IMR-90 (cell line): ENCODE data around the gene NT5DC1. TPM values are rescaled to one million over a fixed set of nuclear protein-coding genes. Genes with fewer than 3 reads are reported as not detected.

Source experiments
- ATAC-seq: fragments of 200-7000 bp; cut with Tn5 transposase; 2 replicates; pipeline ENCODE4 v1.9.1; 2020; ENCODE audit warnings: low read depth, mild to moderate bottlenecking, moderate library complexity
- BruUV-seq: library from RNA; stranded (reverse); fragments of 400-500 nt; replicated peaks from 2 replicates; lab custom pipeline; 2021; lab: Mats Ljungman, UMichigan
- CTCF ChIA-PET: fragments of 300-600 bp; formaldehyde crosslinking; extraction: SDS; loops from one replicate; lab custom pipeline; 2021; ENCODE audit warnings: antibody characterized with exemption; lab: Yijun Ruan, JAX
- POLR2A ChIA-PET: fragments of 300-600 bp; sonication (Branson Sonifier 250); formaldehyde crosslinking; loops from one replicate; lab custom pipeline; 2022; ENCODE audit warnings: antibody characterized with exemption; ENCODE audit not compliant: unreplicated experiment; lab: Charles Lee
- DNase-seq: peaks from one replicate; pipeline ENCODE4 v3.0.0; 2013
- H2AFZ ChIP-seq: replicated peaks from 2 replicates; pipeline ENCODE3; 2013; ENCODE audit warnings: low read length, mild to moderate bottlenecking; ENCODE audit not compliant: poor library complexity
- H2AK5ac ChIP-seq: 2 replicates; pipeline ENCODE4 v1.6.1; 2013; ENCODE audit warnings: low read depth, low read length, inconsistent platforms
- H2AK9ac ChIP-seq: replicated peaks from 2 replicates; pipeline ENCODE3; 2013; ENCODE audit warnings: mild to moderate bottlenecking, low read depth, low read length, moderate library complexity; ENCODE audit not compliant: poor library complexity
- H2BK120ac ChIP-seq: 2 replicates; pipeline ENCODE4 v1.6.1; 2013; ENCODE audit warnings: low read depth, low read length, inconsistent platforms
- H2BK15ac ChIP-seq: 3 replicates; pipeline ENCODE4 v1.6.1; 2013; ENCODE audit warnings: low read depth, low read length, inconsistent platforms
- H2BK20ac ChIP-seq: 2 replicates; pipeline ENCODE4 v1.6.1; 2013; ENCODE audit warnings: low read depth, mild to moderate bottlenecking, inconsistent platforms, low read length, moderate library complexity
- H2BK5ac ChIP-seq: 2 replicates; pipeline ENCODE4 v1.6.1; 2013; ENCODE audit warnings: mild to moderate bottlenecking, low read depth, low read length, inconsistent platforms; ENCODE audit not compliant: poor library complexity, severe bottlenecking
- H3K14ac ChIP-seq: replicated peaks from 2 replicates; pipeline ENCODE4 v1.6.1; 2013; ENCODE audit warnings: low read depth, low read length, inconsistent platforms
- H3K18ac ChIP-seq: 2 replicates; pipeline ENCODE4 v1.6.1; 2013; ENCODE audit warnings: low read depth, low read length, control low read depth
- H3K23ac ChIP-seq: 2 replicates; pipeline ENCODE4 v1.6.1; 2013; ENCODE audit warnings: low read depth, low read length, inconsistent platforms
- H3K27ac ChIP-seq: 2 replicates; pipeline ENCODE4 v1.5.1; 2013; ENCODE audit warnings: mild to moderate bottlenecking, control low read depth, low read length; ENCODE audit not compliant: insufficient read depth
- H3K27me3 ChIP-seq: 2 replicates; pipeline ENCODE4 v1.6.1; 2013; ENCODE audit warnings: low read length; ENCODE audit not compliant: control insufficient read depth, insufficient read depth
- H3K36me3 ChIP-seq: 2 replicates; pipeline ENCODE4 v1.6.1; 2013; ENCODE audit warnings: low read length, mixed read lengths; ENCODE audit not compliant: control insufficient read depth, insufficient read depth
- H3K4ac ChIP-seq: 2 replicates; pipeline ENCODE4 v1.6.1; 2013; ENCODE audit warnings: low read depth, low read length, inconsistent platforms
- H3K4me1 ChIP-seq: 2 replicates; pipeline ENCODE4 v1.6.1; 2013; ENCODE audit warnings: low read length, mixed read lengths; ENCODE audit not compliant: control insufficient read depth, insufficient read depth
- H3K4me2 ChIP-seq: 2 replicates; pipeline ENCODE4 v1.6.1; 2013; ENCODE audit warnings: low read depth, mild to moderate bottlenecking, control low read depth, low read length, moderate library complexity
- H3K4me3 ChIP-seq: 2 replicates; pipeline ENCODE4 v1.5.1; 2013; ENCODE audit warnings: low read depth, mild to moderate bottlenecking, control low read depth, low read length, moderate library complexity; ENCODE audit not compliant: insufficient read depth
- H3K56ac ChIP-seq: 2 replicates; pipeline ENCODE4 v1.6.1; 2013; ENCODE audit warnings: low read length, inconsistent platforms; ENCODE audit not compliant: insufficient read depth; ENCODE audit errors: extremely low read depth
- H3K79me1 ChIP-seq, 2 experiments: 2 replicates each; pipeline ENCODE4 v1.6.1; 2013; ENCODE audit warnings: low read length in 2 of 2, inconsistent platforms in 1 of 2, low read depth in 1 of 2
- H3K9ac ChIP-seq: 2 replicates; pipeline ENCODE4 v1.6.1; 2013; ENCODE audit warnings: low read depth, low read length, control low read depth
- H3K9me1 ChIP-seq: 2 replicates; pipeline ENCODE4 v1.6.1; 2013; ENCODE audit warnings: low read length, inconsistent platforms; ENCODE audit not compliant: insufficient read depth
- H3K9me3 ChIP-seq: 2 replicates; pipeline ENCODE4 v1.6.1; 2013; ENCODE audit warnings: low read length; ENCODE audit not compliant: control insufficient read depth, insufficient read depth
- H4K20me1 ChIP-seq: 2 replicates; pipeline ENCODE4 v1.6.1; 2013; ENCODE audit warnings: low read length, inconsistent platforms; ENCODE audit not compliant: insufficient read depth
- H4K5ac ChIP-seq: 2 replicates; pipeline ENCODE4 v1.6.1; 2013; ENCODE audit warnings: mild to moderate bottlenecking, low read depth, low read length, control low read depth
- H4K8ac ChIP-seq, 2 experiments: 2 replicates each; pipeline ENCODE4 v1.6.1; 2013; ENCODE audit warnings: low read depth in 2 of 2, low read length in 2 of 2, control low read depth in 1 of 2, inconsistent platforms in 1 of 2
- H4K91ac ChIP-seq: 2 replicates; pipeline ENCODE4 v1.6.1; 2013; ENCODE audit warnings: low read depth, low read length, inconsistent platforms; ENCODE audit not compliant: insufficient read depth
- BHLHE40 ChIP-seq: fragments of 150-350 bp; IDR thresholded peaks from 2 replicates; pipeline ENCODE4 v1.6.1; 2016; ENCODE audit warnings: mild to moderate bottlenecking, low read depth, low read length
- CEBPB ChIP-seq: IDR thresholded peaks from 2 replicates; pipeline ENCODE4 v1.6.1; 2012; ENCODE audit warnings: low read depth, low read length, improper control_type of control experiment
- CHD1 ChIP-seq: IDR thresholded peaks from 2 replicates; pipeline ENCODE4 v1.6.1; 2012; ENCODE audit warnings: low read depth, low read length, improper control_type of control experiment
- ELK1 ChIP-seq: fragments of 150-350 bp; IDR thresholded peaks from 2 replicates; pipeline ENCODE4 v1.6.1; 2016; ENCODE audit warnings: low read depth, mild to moderate bottlenecking, low read length, moderate library complexity, borderline replicate concordance
- FOS ChIP-seq: fragments of 150-350 bp; IDR thresholded peaks from 2 replicates; pipeline ENCODE4 v1.6.1; 2016; ENCODE audit warnings: low read depth, low read length
- MAFK ChIP-seq: IDR thresholded peaks from 2 replicates; pipeline ENCODE4 v1.6.1; 2012; ENCODE audit warnings: low read depth, low read length, improper control_type of control experiment
- MAZ ChIP-seq: IDR thresholded peaks from 2 replicates; pipeline ENCODE4 v1.6.1; 2012; ENCODE audit warnings: low read depth, mild to moderate bottlenecking, low read length, improper control_type of control experiment, moderate library complexity, borderline replicate concordance
- NFE2L2 ChIP-seq: fragments of 150-350 bp; IDR thresholded peaks from 2 replicates; pipeline ENCODE4 v1.6.1; 2016; ENCODE audit warnings: low read depth, mild to moderate bottlenecking, low read length
- POLR2A ChIP-seq: IDR thresholded peaks from 2 replicates; pipeline ENCODE4 v1.6.1; 2012; ENCODE audit warnings: mild to moderate bottlenecking, low read depth, low read length
- RAD21 ChIP-seq: IDR thresholded peaks from 2 replicates; pipeline ENCODE4 v1.6.1; 2012; ENCODE audit warnings: low read length, improper control_type of control experiment
- RCOR1 ChIP-seq: IDR thresholded peaks from 2 replicates; pipeline ENCODE4 v1.6.1; 2012; ENCODE audit warnings: mild to moderate bottlenecking, low read length, improper control_type of control experiment; ENCODE audit not compliant: insufficient replicate concordance
- RFX5 ChIP-seq: IDR thresholded peaks from 2 replicates; pipeline ENCODE4 v1.8.0; 2012; ENCODE audit warnings: low read depth, mild to moderate bottlenecking, low read length, moderate library complexity
- SMC3 ChIP-seq: fragments of 150-350 bp; IDR thresholded peaks from 2 replicates; pipeline ENCODE4 v1.6.1; 2016; ENCODE audit warnings: low read depth, mild to moderate bottlenecking, antibody characterized with exemption, low read length, moderate library complexity
- WGBS, 2 experiments: methylation state at CpG; one replicate each; pipeline versions ENCODE4 v1.1.5 to v1.1.7; 2013; ENCODE audit warnings: missing lambda C conversion rate in 2 of 2; ENCODE audit not compliant: insufficient read length in 1 of 2; ENCODE audit errors: extremely low coverage in 2 of 2; 5-methylcytosine and 5-hydroxymethylcytosine counted together
- dilution Hi-C: fragments of 300-500 bp; cut with HindIII; formaldehyde crosslinking; loops from one replicate; pipeline ENCODE4 v1.14.3; 2018; ENCODE audit warnings: low sequenced_read_pairs; ENCODE audit not compliant: unreplicated experiment
- in situ Hi-C: fragments of 300-500 bp; cut with MboI; formaldehyde crosslinking; loops from 3 replicates; pipeline ENCODE4 v1.14.3; 2019; ENCODE audit warnings: low sequenced_read_pairs, inconsistent platforms, mixed read lengths
- intact Hi-C: fragments of 100-400 bp; cut with micrococcal nuclease; formaldehyde crosslinking; loops from 2 replicates; pipeline ENCODE4 v1.10.0; 2022
- polyA plus RNA-seq, 3 experiments: library from polyadenylated mRNA; depleted of rRNA; stranded (reverse); fragments of >200 nt; gene quantifications; 2 replicates each; pipeline ENCODE4 v1.2.3, GENCODE V29; 2012; ENCODE audit warnings: low replicate concordance in 1 of 3
- total RNA-seq: library from RNA; depleted of rRNA; stranded (reverse); fragments of >200 nt; gene quantifications from 2 replicates; pipeline ENCODE4 v1.2.3, GENCODE V29; 2012
- TF ChIP-seq, protein P1 (sequence below): fragments of 150-350 bp; IDR thresholded peaks from 2 replicates; pipeline ENCODE4 v1.6.1; 2017; ENCODE audit warnings: mild to moderate bottlenecking, antibody characterized with exemption, low read length, low read depth
- TF ChIP-seq, protein P2 (sequence below): conservative IDR thresholded peaks from 2 replicates; pipeline ENCODE4 v1.5.1; 2012; ENCODE audit warnings: mild to moderate bottlenecking, low read depth, low read length, improper control_type of control experiment

Gene NT5DC1
- total and polyA plus RNA-seq, 2 of the 4 experiments (the other 2 are of a cell fraction): 11.7 to 16.8 TPM

- no TSS peak for BruUV-seq
- in situ Hi-C loops: no loop called here
- Histone ChIP-seq H3K36me3 (no peaks in the 10 kb centered on the region), H3K4ac (no peak overlapping the region), H3K4me3 (no peak overlapping the region), H3K79me1 (0 out of 4 replicates have a peak, but pooled peaks cover 0 to 2% of the 10 kb centered on the region in 2 experiments), H3K9me1 (0 out of 2 replicates have a peak, but pooled peaks cover 3% of the 10 kb centered on the region), H3K56ac (no peak overlapping the region), H2BK15ac (no peak overlapping the region), H3K14ac (0 out of 2 replicates have a peak overlapping the region, but pooled peaks have one; percentile 40), H3K4me2 (no peak overlapping the region), H4K8ac (no peak overlapping the region), H3K4me1 (peaks cover 3% of the 10 kb centered on the region), H4K5ac (no peak overlapping the region), H4K91ac (no peak overlapping the region), H3K27ac (no peak overlapping the region), H3K18ac (peak overlapping the region; percentile 56), H2BK20ac (0 out of 2 replicates have a peak overlapping the region, but pooled peaks have one; percentile 42), H3K9ac (no peak overlapping the region), H2BK5ac (no peak overlapping the region), H3K23ac (no peak overlapping the region), H4K20me1 (no peaks in the 10 kb centered on the region), H2AFZ (no peak overlapping the region), H2AK9ac (no peak overlapping the region), H2AK5ac (no peak overlapping the region), H2BK120ac (no peak overlapping the region; the same call in 1 of the 2 replicates), H3K9me3 (no peaks in the 10 kb centered on the region), H3K27me3 (no peaks in the 10 kb centered on the region)
- dilution Hi-C loops: no loop called here
- DNase-seq (no peak), ATAC-seq (no peak)
- no CpG with 5 or more reads among the region's 2 CpGs for WGBS, 2 experiments
- POLR2A ChIA-PET: no interaction called here
- TF ChIP-seq SMC3: no peak
- no peak for TF ChIP-seq NFE2L2
- no peak for TF ChIP-seq RAD21
- TF ChIP-seq POLR2A: no peak
- TF ChIP-seq, protein P1, sequence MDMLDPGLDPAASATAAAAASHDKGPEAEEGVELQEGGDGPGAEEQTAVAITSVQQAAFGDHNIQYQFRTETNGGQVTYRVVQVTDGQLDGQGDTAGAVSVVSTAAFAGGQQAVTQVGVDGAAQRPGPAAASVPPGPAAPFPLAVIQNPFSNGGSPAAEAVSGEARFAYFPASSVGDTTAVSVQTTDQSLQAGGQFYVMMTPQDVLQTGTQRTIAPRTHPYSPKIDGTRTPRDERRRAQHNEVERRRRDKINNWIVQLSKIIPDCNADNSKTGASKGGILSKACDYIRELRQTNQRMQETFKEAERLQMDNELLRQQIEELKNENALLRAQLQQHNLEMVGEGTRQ: no peak
- no peak for TF ChIP-seq RCOR1
- no peak for TF ChIP-seq MAZ
- TF ChIP-seq CHD1: no peak
- no peak for TF ChIP-seq RFX5
- TF ChIP-seq CEBPB: no peak
- TF ChIP-seq, protein P2, sequence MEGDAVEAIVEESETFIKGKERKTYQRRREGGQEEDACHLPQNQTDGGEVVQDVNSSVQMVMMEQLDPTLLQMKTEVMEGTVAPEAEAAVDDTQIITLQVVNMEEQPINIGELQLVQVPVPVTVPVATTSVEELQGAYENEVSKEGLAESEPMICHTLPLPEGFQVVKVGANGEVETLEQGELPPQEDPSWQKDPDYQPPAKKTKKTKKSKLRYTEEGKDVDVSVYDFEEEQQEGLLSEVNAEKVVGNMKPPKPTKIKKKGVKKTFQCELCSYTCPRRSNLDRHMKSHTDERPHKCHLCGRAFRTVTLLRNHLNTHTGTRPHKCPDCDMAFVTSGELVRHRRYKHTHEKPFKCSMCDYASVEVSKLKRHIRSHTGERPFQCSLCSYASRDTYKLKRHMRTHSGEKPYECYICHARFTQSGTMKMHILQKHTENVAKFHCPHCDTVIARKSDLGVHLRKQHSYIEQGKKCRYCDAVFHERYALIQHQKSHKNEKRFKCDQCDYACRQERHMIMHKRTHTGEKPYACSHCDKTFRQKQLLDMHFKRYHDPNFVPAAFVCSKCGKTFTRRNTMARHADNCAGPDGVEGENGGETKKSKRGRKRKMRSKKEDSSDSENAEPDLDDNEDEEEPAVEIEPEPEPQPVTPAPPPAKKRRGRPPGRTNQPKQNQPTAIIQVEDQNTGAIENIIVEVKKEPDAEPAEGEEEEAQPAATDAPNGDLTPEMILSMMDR: no peak
- no peak for TF ChIP-seq ELK1
- TF ChIP-seq BHLHE40: no peak
- TF ChIP-seq FOS: no peak
- TF ChIP-seq MAFK: no peak
- CTCF ChIA-PET: interaction anchor here (1.6 kb wide), 1 partner anchor 80 kb away, joined by 4 read pairs; no protein-coding TSS in a partner anchor
- intact Hi-C loops: no loop called here
Measured at GRCh38 chr6:116191881-116192280, 91.2 kb downstream of the NT5DC1 start.
